NB4 (cell line): ENCODE measurements around the gene CWC15.

Source experiments
- CTCF ChIP-seq: IDR thresholded peaks from one replicate; pipeline ENCODE4 v1.5.1; 2012; ENCODE audit warnings: low read depth, low read length
- MAX ChIP-seq: IDR thresholded peaks from 2 replicates; pipeline ENCODE4 v1.6.1; 2011; ENCODE audit warnings: low read depth, low read length
- MYC ChIP-seq: IDR thresholded peaks from 2 replicates; pipeline ENCODE4 v1.6.1; 2011; ENCODE audit warnings: low read depth, low read length
- POLR2A ChIP-seq: IDR thresholded peaks from 2 replicates; pipeline ENCODE4 v1.6.1; 2011; ENCODE audit warnings: mild to moderate bottlenecking; ENCODE audit not compliant: insufficient read length; ENCODE audit errors: extremely low read depth

DNA sequence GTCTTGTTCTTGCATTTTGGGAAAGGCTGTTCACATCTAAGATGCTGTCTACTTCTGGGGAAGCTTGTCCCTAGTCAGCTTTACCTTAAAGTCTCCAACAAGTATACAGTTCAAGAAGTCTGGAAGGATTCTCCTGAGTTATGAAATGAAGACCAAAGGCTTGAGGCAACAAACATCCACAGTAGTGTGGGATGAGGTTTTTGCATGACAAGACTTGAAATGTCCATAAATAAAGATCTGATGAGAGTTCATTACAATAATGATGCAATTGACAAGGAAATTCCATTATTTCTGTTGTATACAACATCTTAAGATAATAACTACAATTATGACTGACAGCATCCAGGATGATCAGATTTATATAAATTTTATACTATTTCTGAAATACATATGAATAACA lies 30.4 kb upstream of the CWC15 start:
- TF ChIP-seq POLR2A (no peak), CTCF (no peak), MAX (no peak), MYC (no peak)
